Left lobe of liver (tissue), 2 donors: Measurements from ENCODE around the gene COQ8A. TPM values are rescaled to one million over a fixed set of nuclear protein-coding genes. Genes with fewer than 3 reads are reported as not detected.
A peak's percentile ranks its signal among the peaks of the same experiment; 100 is the strongest.
"Not testable (repeated sequence)": the region's sequence is repeated elsewhere in the genome, so short reads cannot be mapped to it uniquely, and the experiment has no call there.

Experiments
- ATAC-seq: fragments of 200-7000 bp; cut with Tn5 transposase; one replicate; pipeline ENCODE4 v1.9.1; 2020; ENCODE audit warnings: mild to moderate bottlenecking, moderate library complexity
- DNase-seq: peaks from one replicate; pipeline ENCODE4 v3.0.0-alpha.2; 2020; ENCODE audit warnings: low spot score
- total RNA-seq: library from RNA; stranded (reverse); gene quantifications from one replicate; pipeline ENCODE4 v1.2.1, GENCODE V29; 2021
- donor health status: DM: no; HTN: no; CAD: no; lungs with moderate emphysema.
- donor health status: DM: no; HTN: yes; CAD: no.

The COQ8A gene
- total RNA-seq, 1 donor from 2014 or later = 87.3 TPM

DNA sequence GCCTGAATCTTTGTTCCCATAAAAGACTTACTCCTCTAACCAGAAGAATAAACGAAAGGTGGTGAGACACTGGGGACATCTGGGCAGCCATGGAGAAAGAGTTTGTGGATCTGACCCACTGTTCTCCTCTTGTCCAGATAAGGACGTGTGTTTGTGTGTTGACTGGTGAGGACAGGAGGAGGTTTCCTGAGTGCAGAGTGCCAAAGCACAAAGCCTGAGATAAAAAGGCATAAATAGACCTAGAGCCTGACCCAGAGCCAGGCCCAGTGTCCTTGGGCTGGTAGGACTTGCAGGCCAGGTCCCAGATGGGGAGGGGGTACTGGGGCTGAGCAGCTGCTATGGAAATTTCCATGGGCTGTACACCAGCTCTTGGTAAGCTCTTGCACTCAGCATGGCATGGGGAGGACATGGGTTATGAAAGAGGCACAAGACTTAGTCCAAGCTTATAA is 19.6 kb upstream of the COQ8A start:
- ATAC-seq (peak; percentile 87), DNase-seq (no peak)

DNA sequence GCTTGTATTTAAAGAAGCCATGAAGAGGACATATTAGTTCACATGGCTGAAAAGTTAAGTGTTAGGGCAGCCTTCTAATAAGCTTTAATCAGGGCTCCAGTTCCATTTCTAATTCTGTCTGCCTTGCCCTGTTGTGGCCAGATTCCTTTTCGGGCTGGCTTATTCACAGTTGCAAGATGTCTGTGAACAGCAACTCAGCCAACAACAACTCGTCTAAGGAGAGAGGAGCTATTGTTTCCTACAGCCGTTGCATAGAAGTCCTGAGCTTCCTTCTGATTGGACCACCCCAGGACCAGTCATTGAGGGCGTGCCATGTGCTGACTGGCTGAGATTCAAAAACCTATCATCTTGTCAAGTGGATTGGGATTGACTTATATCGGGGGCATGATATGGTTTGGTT is 18.6 kb upstream of the COQ8A start:
- no peak for DNase-seq
- no peak for ATAC-seq

DNA sequence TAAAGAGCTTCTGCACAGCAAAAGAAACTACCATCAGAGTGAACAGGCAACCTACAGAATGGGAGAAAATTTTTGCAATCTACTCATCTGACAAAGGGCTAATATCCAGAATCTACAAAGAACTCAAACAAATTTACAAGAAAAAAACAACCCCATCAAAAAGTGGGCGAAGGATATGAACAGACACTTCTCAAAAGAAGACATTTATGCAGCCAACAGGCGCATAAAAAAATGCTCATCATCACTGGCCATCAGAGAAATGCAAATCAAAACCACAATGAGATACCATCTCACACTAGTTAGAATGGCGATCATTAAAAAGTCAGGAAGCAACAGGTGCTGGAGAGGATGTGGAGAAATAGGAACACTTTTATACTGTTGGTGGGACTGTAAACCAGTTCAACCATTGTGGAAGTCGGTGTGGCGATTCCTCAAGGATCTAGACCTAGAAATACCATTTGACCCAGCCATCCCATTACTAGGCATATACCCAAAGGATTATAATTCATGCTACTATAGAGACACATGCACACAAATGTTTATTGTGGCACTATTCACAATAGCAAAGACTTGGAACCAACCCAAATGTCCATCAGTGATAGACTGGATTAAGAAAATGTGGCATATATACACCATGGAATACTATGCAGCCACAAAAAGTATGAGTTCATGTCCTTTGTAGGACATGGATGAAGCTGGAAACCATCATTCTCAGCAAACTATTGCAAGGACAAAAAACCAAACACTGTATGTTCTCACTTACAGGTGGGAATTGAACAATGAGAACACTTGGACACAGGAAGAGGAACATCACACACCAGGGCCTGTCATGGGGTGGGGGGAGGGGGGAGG is 10.6 kb upstream of the COQ8A start:
- ATAC-seq, DNase-seq: not testable (repeated sequence)

DNA sequence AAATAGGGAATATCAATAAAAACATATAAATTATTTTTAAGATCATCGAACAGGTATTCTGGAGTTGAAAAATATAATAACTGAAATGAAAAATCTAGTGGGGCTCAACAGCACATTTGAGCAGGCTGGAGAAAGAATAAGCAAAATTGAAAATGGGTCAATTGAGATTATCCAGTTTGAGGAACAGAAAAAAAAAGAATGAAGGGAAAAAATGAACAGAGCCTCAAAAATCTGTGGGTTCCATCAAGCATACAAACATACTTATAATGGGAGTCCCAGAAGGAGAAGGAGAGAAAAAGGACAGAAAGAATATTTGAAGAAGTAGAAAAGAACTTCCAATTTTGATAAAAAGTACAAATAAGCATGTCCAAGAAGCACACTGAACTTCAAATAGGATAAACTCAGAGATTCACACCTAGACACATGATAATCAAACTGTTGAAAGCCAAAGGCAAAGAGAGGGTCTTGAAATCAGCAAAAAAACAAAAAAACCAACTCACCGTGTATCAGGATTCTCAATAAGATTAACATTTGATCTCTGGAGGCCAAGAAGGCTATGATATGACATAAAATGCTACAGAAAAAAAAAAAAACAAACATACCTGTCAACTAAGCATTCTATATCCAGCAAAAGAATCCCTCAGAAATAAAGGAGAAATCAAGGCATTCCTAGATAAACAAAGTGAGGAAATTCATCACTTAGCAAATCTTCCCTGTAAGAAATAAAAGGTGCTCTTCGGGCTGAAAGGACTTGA is 5.4 kb upstream of the COQ8A start:
- DNase-seq (no peak), ATAC-seq (no peak)

DNA sequence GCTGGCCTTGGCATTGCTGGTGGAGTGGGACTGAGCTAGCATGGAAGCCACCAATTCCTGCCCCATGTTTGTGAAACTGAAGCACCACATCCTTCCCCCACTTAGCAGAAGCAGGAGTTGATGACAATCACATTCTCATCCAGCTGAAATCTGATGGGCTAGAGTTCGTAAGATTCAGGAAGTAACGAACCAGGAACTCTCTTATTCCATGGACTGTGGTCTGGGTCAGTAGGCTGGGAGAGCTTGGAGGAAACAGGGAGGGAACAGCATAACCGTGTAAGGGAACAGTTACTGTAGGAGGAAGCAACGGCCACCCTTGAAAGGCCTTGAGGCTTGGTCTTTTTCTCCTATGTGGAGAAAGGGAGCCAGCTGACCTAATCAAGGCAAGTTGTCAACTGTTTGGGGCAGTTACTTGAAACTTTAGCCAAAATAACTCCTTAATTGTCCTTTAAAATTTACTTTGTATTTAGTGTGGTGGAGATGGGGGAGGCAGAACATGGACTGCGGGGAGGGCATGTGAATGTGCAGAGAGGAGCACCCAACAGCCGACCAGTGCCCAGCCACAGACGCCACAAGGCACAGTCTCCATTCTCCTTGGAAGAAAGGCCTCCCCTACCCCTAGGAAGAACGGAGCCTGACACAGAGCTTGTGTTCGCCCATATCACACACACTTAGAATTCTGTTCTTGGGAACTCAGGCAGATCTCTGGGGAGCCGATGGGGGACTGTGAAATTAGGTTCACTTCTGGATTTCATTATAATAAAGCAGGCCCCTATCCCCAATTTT is 2.0 kb upstream of the COQ8A start:
- ATAC-seq = no peak
- no peak for DNase-seq

DNA sequence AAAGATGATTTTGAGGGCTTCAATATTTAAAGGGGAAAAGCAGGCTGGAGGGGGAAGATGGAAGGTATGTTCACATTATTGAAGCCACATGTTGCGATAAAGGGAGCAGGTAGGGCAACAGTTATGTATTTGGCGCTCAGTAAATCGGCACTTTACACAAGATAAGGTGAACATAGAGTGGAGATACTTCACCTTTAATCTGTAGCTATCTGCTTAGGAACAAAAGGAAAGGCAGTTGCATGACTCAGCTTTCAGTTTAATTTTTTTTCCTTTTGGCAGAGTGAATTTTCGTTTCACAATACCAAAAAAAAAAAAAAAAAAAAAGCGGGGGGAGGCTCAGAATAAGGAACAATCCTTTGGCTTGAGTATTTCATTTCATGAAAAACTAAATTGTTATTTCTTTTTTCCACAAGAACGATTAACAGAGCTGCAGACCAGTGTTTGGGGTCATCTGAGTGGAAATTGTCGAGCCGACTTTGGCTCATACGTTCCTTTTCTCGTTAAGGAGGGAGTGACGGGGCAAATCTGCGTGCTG is 1.1 kb upstream of the COQ8A start:
- ATAC-seq = no peak
- DNase-seq = no peak

DNA sequence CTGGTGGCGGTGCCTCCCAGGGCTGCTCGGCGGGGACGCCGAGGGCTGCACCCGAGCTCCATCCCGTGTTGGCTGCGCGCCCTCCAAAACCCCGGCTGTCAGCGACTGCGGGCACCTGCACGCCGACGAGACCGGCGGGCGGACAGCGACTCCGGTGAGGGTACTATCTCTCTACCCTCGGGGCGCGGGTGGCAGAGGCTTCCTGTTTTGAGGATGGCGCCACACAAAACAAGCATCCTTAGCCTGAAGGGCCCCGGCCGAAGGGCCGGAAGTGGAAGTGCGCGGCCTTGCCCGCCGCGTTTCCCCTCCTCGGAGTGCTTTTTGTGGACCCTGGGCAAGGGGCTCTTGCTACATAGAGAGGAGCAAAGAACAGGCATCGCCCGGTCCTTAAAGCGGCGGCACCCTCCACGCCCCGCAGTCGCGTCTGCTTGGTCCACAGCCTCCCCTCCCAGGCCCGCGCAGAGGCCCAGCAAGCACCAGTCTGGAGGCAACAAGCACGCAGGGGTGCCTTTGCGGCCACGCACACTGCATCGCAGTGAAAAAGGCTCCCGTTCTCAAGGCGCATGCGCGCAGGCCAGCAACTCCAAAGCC is 561 bp upstream of the COQ8A start:
- DNase-seq (peak; percentile 79), ATAC-seq (peak; percentile 45)

DNA sequence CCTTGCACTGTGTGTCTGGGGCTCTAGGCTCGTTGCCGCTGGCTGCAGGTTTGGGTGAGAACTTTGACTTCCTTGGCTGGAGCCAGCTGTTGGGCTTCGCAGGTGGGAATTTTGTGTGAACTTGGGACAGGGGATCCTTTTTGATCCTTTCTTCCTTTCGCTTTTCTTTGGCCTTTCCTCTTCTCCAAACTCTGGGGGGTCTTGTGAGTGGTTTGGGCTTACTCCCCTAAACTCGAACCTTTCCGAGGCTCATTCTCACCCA is 643 bp downstream of the COQ8A start:
- no peak for DNase-seq
- ATAC-seq = no peak

DNA sequence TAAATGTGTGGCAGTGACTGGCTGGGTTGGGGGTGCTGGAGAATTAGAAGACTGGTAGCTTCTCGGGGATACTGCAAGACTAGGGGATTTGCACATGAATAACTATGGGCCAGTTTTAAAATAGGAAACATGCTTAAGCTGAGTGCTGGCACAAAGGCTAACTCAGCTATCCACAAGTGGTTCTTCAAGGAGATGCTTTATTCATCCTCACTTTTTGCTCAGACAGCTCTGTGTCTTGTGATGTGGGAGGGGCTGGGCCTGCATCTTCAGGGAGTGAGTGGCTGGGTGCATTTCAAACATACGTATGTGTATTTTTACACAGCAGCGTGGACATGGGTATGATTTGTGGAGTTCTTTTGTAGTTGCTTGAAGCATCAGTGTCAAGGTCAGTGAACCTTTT is 2.3 kb downstream of the COQ8A start:
- ATAC-seq (no peak), DNase-seq (peak; percentile 16)

DNA sequence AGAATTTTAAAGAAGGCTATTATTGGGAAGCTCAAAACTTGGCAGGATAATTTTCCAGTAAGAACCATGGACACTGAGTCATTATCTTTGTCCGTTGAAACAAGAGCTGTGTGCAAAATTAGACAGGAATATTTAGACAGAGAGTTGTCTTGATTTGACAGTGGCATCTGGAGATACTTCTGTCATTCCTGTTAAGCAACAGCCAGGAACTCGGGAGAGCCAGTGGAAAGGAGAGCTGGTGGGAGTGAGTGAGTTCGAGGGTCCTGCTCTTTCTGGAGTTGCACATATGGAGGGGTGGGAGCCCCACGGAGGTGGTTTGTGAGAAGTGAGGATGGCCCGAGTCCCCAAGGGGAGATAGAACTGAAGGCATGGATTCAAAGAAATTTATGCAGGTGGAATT is 3.1 kb downstream of the COQ8A start:
- ATAC-seq = no peak
- DNase-seq = peak; percentile 29

DNA sequence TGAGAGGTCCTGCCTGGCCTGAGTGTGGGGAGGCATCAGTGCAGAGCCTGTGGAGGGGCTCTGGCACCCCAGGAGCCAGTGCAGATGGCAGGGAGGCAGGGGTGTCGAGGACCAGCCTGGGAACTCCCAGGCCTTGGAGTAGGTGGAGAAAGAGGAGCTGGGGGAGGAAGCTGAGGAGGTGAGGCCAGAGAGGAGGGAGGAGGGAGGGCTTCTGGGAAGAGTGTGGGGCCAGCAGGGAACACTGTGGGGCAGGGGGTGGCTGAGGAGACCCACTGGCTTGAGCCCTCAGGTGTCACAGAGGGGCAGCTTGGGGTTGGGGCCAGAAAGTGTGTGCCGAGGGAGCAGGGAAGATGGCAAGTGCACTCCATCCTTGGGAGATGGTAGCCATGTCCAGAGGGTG is 3.8 kb downstream of the COQ8A start:
- peak; percentile 44 for DNase-seq
- no peak for ATAC-seq

DNA sequence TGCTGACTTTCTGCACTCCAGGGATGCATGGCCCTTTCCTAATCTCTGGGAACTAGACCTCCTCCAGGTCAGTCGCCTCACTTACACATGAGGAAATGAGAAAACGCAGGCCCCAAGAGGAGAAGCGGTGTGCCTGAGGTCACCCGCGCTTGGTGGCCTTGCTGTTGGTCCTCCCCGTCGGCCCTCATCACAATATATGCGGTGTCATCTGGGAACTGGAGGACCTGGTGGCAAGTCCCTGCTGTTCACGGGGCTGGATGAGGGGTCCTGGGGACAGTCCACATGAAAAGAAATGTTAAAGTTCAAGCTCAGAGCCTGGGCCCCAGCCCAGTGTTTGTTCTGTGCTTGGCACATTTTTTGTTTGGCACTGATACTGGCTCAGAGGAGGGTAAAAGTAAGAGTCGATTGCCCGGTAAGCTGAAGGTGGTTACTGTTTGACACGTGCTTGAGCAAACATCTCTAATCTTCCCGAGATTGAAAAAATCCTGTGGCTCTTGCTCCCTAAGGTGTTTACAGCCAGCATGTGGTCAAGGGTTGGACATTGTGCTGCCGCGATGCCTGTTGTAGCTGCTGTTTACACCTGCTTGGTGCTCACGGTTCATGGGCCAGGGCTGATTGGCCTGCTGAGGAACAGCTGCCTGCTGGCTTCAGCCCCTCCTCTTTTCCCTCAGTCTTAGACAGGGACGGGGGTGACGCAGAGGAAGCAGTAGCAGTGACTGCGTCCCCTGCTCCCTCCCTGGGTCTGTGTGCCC is 5.2 kb downstream of the COQ8A start:
- ATAC-seq (peak; percentile 77), DNase-seq (peak; percentile 90)

DNA sequence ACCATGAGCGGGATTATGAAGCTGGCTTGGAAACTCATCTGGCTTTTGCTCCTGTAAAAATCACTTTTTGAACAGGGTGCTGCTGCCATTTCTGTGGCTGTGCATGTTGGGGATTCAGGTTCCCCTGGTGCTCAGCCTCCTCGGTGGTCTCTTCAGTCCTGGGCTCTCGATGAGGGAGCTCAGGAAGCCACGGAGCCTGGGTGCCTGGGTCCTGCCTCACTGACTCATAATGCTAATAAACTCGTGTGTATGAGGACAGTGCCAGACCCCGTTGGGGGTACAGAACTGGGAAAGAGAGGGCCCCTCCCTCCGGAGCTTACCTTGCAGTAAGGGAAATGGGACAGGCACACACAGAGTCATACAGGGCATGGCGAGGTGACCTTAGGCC is 5.8 kb downstream of the COQ8A start:
- ATAC-seq (no peak), DNase-seq (peak; percentile 45)

DNA sequence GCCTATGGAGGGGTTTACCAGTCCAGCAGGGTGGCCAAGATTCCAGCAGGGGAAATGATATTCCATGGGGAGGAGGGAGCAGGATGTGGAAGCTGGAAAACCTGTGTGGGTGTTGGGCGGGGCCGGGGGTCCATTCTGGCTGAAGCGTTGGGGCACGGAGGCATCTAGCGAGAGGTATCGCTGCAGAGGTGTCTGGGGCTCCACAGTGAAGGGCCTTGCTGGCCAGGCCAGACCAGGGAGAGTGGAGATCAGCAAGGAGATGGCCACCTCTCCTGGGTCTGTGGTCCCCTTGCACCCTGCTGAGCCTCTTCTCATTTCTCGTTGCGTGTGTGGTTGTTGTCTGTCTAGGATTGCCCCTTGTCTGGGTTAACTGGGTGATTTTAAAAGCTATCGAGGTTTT is 6.2 kb downstream of the COQ8A start:
- peak; percentile 46 for DNase-seq

DNA sequence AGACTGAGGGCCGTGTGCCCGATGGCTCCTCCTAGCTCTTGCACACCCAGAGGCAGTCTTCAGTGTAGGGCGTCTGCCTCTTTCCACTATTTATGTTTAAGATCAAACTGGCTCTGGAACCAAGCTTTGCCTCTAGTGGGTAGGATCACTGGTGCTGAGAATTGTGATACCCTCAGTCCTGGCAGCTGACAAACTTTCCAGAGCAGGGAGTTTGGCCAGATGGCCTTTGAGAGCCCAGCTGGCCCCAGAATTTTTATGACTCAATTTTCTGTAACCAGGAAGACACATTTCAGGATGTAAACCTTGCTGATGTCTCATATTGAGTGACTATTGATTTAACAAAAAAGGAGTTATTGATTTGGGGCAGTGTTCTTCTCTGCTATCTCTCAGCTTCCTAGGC is 6.7 kb downstream of the COQ8A start:
- ATAC-seq (peak; percentile 2), DNase-seq (peak; percentile 45)

More for the DNA sequence above, 6.2 kb downstream of the COQ8A start:
- ATAC-seq = no peak

DNA sequence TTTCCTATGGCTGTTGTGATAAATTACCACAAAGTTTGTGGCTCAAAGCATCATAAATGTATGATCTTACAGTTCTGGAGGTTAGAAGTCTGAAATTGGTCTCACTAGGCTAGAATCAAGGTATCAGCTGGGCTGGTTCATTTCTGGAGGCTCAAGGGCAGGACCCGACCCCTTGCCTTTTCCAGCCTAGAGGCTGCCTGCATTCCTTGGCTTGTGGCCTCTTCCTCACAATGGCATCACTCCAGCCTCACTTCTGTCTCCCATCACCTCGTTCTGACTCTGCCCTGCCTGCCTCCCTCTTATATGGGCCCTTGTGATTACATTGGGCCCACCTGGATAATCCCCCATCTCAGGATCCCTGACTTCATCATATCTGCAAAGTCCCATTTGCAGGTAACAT is 8.0 kb downstream of the COQ8A start:
- DNase-seq (no peak), ATAC-seq (no peak)

DNA sequence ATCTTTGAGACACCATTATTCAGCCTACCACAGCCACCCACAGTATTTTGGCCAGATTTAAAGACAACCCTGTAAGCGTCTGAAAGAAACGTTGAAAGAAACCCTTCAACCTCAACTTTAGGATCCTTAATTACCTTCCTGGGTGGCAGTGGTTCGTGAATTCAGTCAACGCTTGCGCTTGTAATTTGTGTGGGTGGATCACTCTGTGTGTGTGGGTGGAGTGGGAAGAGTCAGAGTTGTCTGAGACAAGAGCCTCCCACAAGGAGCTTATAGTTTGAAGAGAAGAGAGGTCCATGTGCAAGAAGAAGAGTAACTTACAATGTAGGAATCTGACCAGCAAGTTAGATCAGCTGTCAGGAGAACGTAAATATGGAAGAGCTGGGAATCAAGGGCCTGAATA is 8.4 kb downstream of the COQ8A start:
- ATAC-seq = no peak
- no peak for DNase-seq

DNA sequence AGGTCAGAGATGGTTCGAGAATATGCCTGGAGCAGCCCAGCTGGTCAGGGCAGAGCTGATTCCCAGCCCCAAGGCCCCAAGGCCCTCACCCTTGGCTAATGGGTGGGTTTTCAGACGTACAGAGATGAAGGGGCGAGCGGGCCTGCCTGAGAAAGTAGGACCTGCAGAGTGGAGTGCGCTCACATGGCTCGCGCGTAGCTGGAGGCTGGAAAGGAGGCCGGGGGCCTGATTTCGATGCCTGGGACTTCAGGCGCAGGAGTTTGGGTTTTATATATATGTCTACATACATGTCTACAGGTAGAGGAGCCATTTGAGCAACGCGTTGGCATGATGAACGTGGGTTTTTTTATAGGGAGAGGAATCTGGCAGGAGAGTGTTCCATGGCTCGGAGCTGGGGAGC is 8.9 kb downstream of the COQ8A start:
- ATAC-seq (no peak), DNase-seq (no peak)

DNA sequence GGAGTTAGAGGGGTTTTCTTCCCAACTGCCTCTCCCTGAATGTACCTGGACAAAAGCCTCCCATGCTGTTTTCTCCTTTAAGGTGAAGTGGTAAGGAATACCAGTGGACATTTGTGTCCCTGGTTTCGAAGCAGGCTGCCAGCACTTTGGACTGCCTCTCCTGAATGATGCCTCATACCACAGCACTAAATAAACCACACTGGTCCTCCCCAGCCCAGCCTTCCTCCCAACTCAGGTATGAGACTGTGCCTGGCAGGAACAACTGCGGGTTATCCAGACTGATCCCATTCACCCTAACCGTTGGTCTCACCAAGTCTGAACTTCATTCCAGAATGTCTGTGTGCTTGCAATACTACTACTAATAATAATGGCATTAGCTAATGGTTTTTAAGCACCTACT is 9.3 kb downstream of the COQ8A start:
- DNase-seq = no peak
- no peak for ATAC-seq

DNA sequence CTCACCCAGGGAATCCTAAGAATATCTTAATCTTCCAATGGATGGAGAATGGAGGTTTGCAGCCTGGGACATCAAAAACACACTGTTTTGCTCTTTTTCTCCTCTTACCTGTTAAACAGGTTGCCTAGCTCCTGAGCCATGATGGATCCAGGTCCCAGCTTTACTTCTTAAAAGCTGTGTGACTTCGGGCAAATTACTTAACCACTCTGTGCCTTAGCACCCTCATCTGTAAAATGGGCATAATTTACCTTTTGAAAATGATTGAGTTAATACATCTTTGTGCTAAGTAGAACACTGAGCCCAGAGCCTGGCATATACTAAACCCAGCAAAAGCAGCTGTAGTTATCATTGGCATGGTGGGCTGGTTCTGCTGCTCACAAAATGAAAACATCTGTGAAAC is 10.2 kb downstream of the COQ8A start:
- ATAC-seq = no peak
- DNase-seq = no peak
